H1 (cell line): ENCODE data around the gene RBFOX1. TPM values are rescaled to one million over a fixed set of nuclear protein-coding genes. Genes with fewer than 3 reads are reported as not detected.

Experiments
- CTCF ChIA-PET: fragments of 300-600 bp; sonication (Branson Sonifier 250); formaldehyde crosslinking; loops from one replicate; lab custom pipeline; 2021; ENCODE audit not compliant: partially characterized antibody; lab: Charles Lee
- POLR2A ChIA-PET: fragments of 300-600 bp; sonication (Branson Sonifier 250); formaldehyde crosslinking; loops from one replicate; lab custom pipeline; 2021; ENCODE audit warnings: inconsistent platforms; ENCODE audit not compliant: partially characterized antibody; lab: Charles Lee
- DNase-seq, 2 experiments: peaks; one replicate each; pipeline versions ENCODE4 v3.0.0 to v3.0.0-alpha.2; 2010 to 2022; ENCODE audit warnings: low spot score in 2 of 2, low read depth in 1 of 2, mixed read lengths in 1 of 2
- FAIRE-seq: peaks from 2 replicates; lab custom pipeline; 2011; peaks lifted over from hg19 to GRCh38; lab: Jason Lieb, UNC
- H2AFZ ChIP-seq: 2 replicates; pipeline ENCODE4 v1.8.1; 2012; ENCODE audit warnings: low read length, inconsistent platforms
- H2AK5ac ChIP-seq: 2 replicates; pipeline ENCODE4 v1.6.1; 2013; ENCODE audit warnings: low read depth, low read length
- H2BK120ac ChIP-seq: replicated peaks from 2 replicates; pipeline ENCODE3; 2013; ENCODE audit warnings: low read depth, low read length, inconsistent platforms
- H2BK12ac ChIP-seq: 2 replicates; pipeline ENCODE4 v1.6.1; 2013; ENCODE audit warnings: low read depth, low read length
- H2BK15ac ChIP-seq: 2 replicates; pipeline ENCODE4 v1.6.1; 2013; ENCODE audit warnings: low read length
- H2BK20ac ChIP-seq: 2 replicates; pipeline ENCODE4 v1.6.1; 2013; ENCODE audit warnings: low read length
- H2BK5ac ChIP-seq: 2 replicates; pipeline ENCODE4 v1.6.1; 2013; ENCODE audit warnings: low read depth, low read length
- H3K14ac ChIP-seq: 2 replicates; pipeline ENCODE4 v1.6.1; 2013; ENCODE audit warnings: inconsistent platforms; ENCODE audit not compliant: insufficient read length
- H3K18ac ChIP-seq: 2 replicates; pipeline ENCODE4 v1.6.1; 2013; ENCODE audit warnings: low read length; ENCODE audit errors: extremely low read depth
- H3K23ac ChIP-seq: 2 replicates; pipeline ENCODE4 v1.6.1; 2013; ENCODE audit warnings: inconsistent platforms; ENCODE audit not compliant: insufficient read length
- H3K23me2 ChIP-seq: 2 replicates; pipeline ENCODE4 v1.6.1; 2013; ENCODE audit warnings: low read depth, low read length
- H3K27ac ChIP-seq: 2 replicates; pipeline ENCODE4 v1.6.1; 2011; ENCODE audit warnings: low read depth, low read length, inconsistent platforms
- H3K27me3 ChIP-seq, 4 experiments: replicated peaks in 1 of 4; 1 replicate in 1 of 4; 2 replicates in 3 of 4; pipeline versions ENCODE4 v1.6.1 to v1.8.1; 2011 to 2013; ENCODE audit warnings: low read length in 3 of 4, mild to moderate bottlenecking in 3 of 4, inconsistent platforms in 2 of 4, mixed read lengths in 2 of 4, moderate library complexity in 1 of 4; ENCODE audit not compliant: control insufficient read depth in 3 of 4, insufficient read depth in 3 of 4; ENCODE audit errors: extremely low read depth in 1 of 4
- H3K36me3 ChIP-seq, 4 experiments: 2 replicates each; pipeline versions ENCODE4 v1.6.1 to v1.8.1; 2011 to 2013; ENCODE audit warnings: mild to moderate bottlenecking in 4 of 4, low read length in 3 of 4, moderate library complexity in 2 of 4, control low read depth in 1 of 4, inconsistent platforms in 1 of 4; ENCODE audit not compliant: insufficient read depth in 4 of 4, control insufficient read depth in 2 of 4
- H3K4ac ChIP-seq: replicated peaks from 2 replicates; pipeline ENCODE3; 2013; ENCODE audit warnings: low read length, low read depth, mixed read lengths, inconsistent platforms; ENCODE audit not compliant: insufficient read length
- H3K4me1 ChIP-seq, 4 experiments: replicated peaks in 1 of 4; 1 replicate in 1 of 4; 2 replicates in 3 of 4; pipeline versions ENCODE4 v1.6.1 to v1.8.1; 2011 to 2013; ENCODE audit warnings: low read length in 3 of 4, inconsistent platforms in 2 of 4, mixed read lengths in 1 of 4; ENCODE audit not compliant: insufficient read depth in 4 of 4, control insufficient read depth in 3 of 4
- H3K4me2 ChIP-seq, 2 experiments: 2 replicates each; pipeline versions ENCODE4 v1.6.1 to v1.8.1; 2011 to 2013; ENCODE audit warnings: low read depth in 2 of 2, low read length in 2 of 2, control low read depth in 1 of 2, inconsistent platforms in 1 of 2, mild to moderate bottlenecking in 1 of 2; ENCODE audit not compliant: insufficient read depth in 1 of 2
- H3K4me3 ChIP-seq, 4 experiments: fragments of 200-600, 300-600 bp in 1 of 4; sonication (generic), shearing (Covaris generic), sonication (Bioruptor Twin) in 1 of 4; 2 replicates each; pipeline versions ENCODE4 v1.5.1 to v1.8.1; 2011 to 2016; ENCODE audit warnings: low read length in 4 of 4, low read depth in 3 of 4, control low read depth in 2 of 4, inconsistent platforms in 2 of 4, mild to moderate bottlenecking in 2 of 4, mixed read lengths in 1 of 4, moderate library complexity in 1 of 4; ENCODE audit not compliant: insufficient read depth in 2 of 4; ENCODE audit errors: extremely low read depth in 1 of 4
- H3K56ac ChIP-seq: replicated peaks from 2 replicates; pipeline ENCODE3; 2013; ENCODE audit warnings: low read depth, mild to moderate bottlenecking, mixed read lengths, low read length, inconsistent platforms; ENCODE audit not compliant: insufficient read length
- H3K79me1 ChIP-seq: 2 replicates; pipeline ENCODE4 v1.6.1; 2013; ENCODE audit warnings: low read depth, low read length, control low read depth
- H3K79me2 ChIP-seq, 2 experiments: 2 replicates each; pipeline versions ENCODE4 v1.6.1 to v1.8.1; 2012 to 2013; ENCODE audit warnings: low read length in 2 of 2, mild to moderate bottlenecking in 2 of 2, inconsistent platforms in 1 of 2; ENCODE audit not compliant: insufficient read depth in 2 of 2, control insufficient read depth in 1 of 2
- H3K9ac ChIP-seq, 4 experiments: replicated peaks in 1 of 4; 1 replicate in 1 of 4; 2 replicates in 3 of 4; pipeline versions ENCODE4 v1.6.1 to v1.8.1; 2011 to 2013; ENCODE audit warnings: low read depth in 3 of 4, low read length in 3 of 4, control low read depth in 2 of 4, mild to moderate bottlenecking in 2 of 4, moderate library complexity in 2 of 4, inconsistent platforms in 1 of 4; ENCODE audit errors: extremely low read depth in 1 of 4
- H3K9me3 ChIP-seq, 2 experiments: 2 replicates each; pipeline versions ENCODE4 v1.6.1 to v1.8.1; 2012 to 2013; ENCODE audit warnings: mild to moderate bottlenecking in 2 of 2, moderate library complexity in 2 of 2, control low read depth in 1 of 2, inconsistent platforms in 1 of 2, low read depth in 1 of 2, low read length in 1 of 2, mixed read lengths in 1 of 2; ENCODE audit not compliant: insufficient read depth in 2 of 2
- H4K20me1 ChIP-seq, 2 experiments: replicated peaks in 1 of 2; 2 replicates each; pipeline versions ENCODE3 to v1.8.1; 2011 to 2013; ENCODE audit warnings: inconsistent platforms in 2 of 2, low read length in 2 of 2, mild to moderate bottlenecking in 1 of 2; ENCODE audit not compliant: insufficient read depth in 2 of 2, control insufficient read depth in 1 of 2
- H4K5ac ChIP-seq: 2 replicates; pipeline ENCODE4 v1.6.1; 2013; ENCODE audit warnings: low read length, low read depth, mixed read lengths, inconsistent platforms; ENCODE audit not compliant: insufficient read length
- H4K8ac ChIP-seq: 2 replicates; pipeline ENCODE4 v1.8.0; 2013; ENCODE audit warnings: mild to moderate bottlenecking, moderate library complexity, low read length, inconsistent platforms; ENCODE audit not compliant: insufficient read depth; ENCODE audit errors: extremely low read depth
- H4K91ac ChIP-seq: replicated peaks from 2 replicates; pipeline ENCODE3; 2013; ENCODE audit warnings: low read length, mixed read lengths, inconsistent platforms; ENCODE audit not compliant: insufficient read length
- CHD2 ChIP-seq: IDR thresholded peaks from 2 replicates; pipeline ENCODE4 v1.6.1; 2012; ENCODE audit warnings: low read length, improper control_type of control experiment
- MAFK ChIP-seq: IDR thresholded peaks from 2 replicates; pipeline ENCODE4 v1.6.1; 2012; ENCODE audit warnings: low read depth, mild to moderate bottlenecking, improper control_type of control experiment, low read length
- WGBS, 2 experiments: shearing (Covaris generic) in 1 of 2; methylation state at CpG; one replicate each; pipeline versions ENCODE4 v1.1.6 to v1.1.7; 2013 to 2015; ENCODE audit warnings: low lambda C conversion rate in 2 of 2, mixed read lengths in 2 of 2, inconsistent platforms in 1 of 2, low coverage in 1 of 2, missing lambda C conversion rate in 1 of 2; ENCODE audit not compliant: insufficient replicate concordance in 2 of 2, insufficient coverage in 1 of 2, insufficient read length in 1 of 2; ENCODE audit errors: extremely low coverage in 1 of 2, missing lambda C conversion rate in 1 of 2; 5-methylcytosine and 5-hydroxymethylcytosine counted together
- polyA plus RNA-seq, 7 experiments: library from polyadenylated mRNA; depleted of rRNA in 3 of 7; stranded (reverse) in 5 of 7; unstranded in 2 of 7; fragments of >200 nt in 5 of 7; fragments of 200-250 nt in 2 of 7; gene quantifications; 1 replicate in 5 of 7; 2 replicates in 1 of 7; 4 replicates in 1 of 7; pipeline versions ENCODE4 v1.2.1 to v1.2.3, GENCODE V29; 2011 to 2013; ENCODE audit warnings: missing spikeins in 2 of 7, mixed read lengths in 2 of 7
- total RNA-seq: library from RNA; stranded (reverse); fragmentation: NEBNext Ultra II Directional; extraction: Animal tissue kit (Norgen Biotek cat#: 25700); gene quantifications from 2 replicates; pipeline ENCODE4 v1.2.1, GENCODE V29; 2021
- TF ChIP-seq, protein P1 (sequence below): IDR thresholded peaks from 2 replicates; pipeline ENCODE4 v1.6.1; 2012; ENCODE audit warnings: inconsistent platforms

Gene RBFOX1
- total and polyA plus RNA-seq, 2 of the 8 experiments (the other 6 are each of a cell fraction or from before 2014, with no cell fraction given), result 1.7 to 2.8 TPM

GRCh38 chr16:7438601-7439000 is 106.0 kb downstream of the RBFOX1 start:
- Histone ChIP-seq H4K91ac (peak overlapping the region; percentile 59), H2BK15ac (no peak overlapping the region), H2AFZ (no peak overlapping the region), H2BK12ac (peak overlapping the region; percentile 71; the same call in 1 of the 2 replicates), H3K27me3 (no peaks in the 10 kb centered on the region), H3K23ac (no peak overlapping the region), H3K4me1 (peaks cover 3 to 22% (median 15%) of the 10 kb centered on the region in 4 experiments), H3K18ac (no peak overlapping the region), H3K56ac (no peak overlapping the region), H2BK5ac (no peak overlapping the region), H3K9me3 (no peaks in the 10 kb centered on the region), H3K4me2 (no peak overlapping the region), H4K8ac (no peak overlapping the region), H4K20me1 (no peaks in the 10 kb centered on the region), H3K27ac (no peak overlapping the region), H3K23me2 (no peaks in the 10 kb centered on the region), H3K9ac (no peak overlapping the region), H3K4ac (no peak overlapping the region), H3K4me3 (no peak overlapping the region), H3K79me1 (no peaks in the 10 kb centered on the region), H3K36me3 (no peaks in the 10 kb centered on the region), H2AK5ac (no peak overlapping the region), H3K79me2 (no peaks in the 10 kb centered on the region), H2BK120ac (no peak overlapping the region), H4K5ac (no peak overlapping the region), H2BK20ac (no peak overlapping the region; the same call in 1 of the 2 replicates), H3K14ac (no peak overlapping the region)
- FAIRE-seq, result no peak
- WGBS, 2 experiments, result 91% methylated on average over 5 of the region's 5 CpGs; no CpG with 5 or more reads in 1 of the 2 experiments
- DNase-seq, result no peak
- ChIA-PET CTCF (no interaction called here), POLR2A (interaction anchor here (0.6 kb wide), 1 partner anchor 18 kb away, joined by 3 read pairs; no protein-coding TSS in a partner anchor)
- TF ChIP-seq, protein P1, sequence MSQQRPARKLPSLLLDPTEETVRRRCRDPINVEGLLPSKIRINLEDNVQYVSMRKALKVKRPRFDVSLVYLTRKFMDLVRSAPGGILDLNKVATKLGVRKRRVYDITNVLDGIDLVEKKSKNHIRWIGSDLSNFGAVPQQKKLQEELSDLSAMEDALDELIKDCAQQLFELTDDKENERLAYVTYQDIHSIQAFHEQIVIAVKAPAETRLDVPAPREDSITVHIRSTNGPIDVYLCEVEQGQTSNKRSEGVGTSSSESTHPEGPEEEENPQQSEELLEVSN, result no peak
- TF ChIP-seq CHD2 (no peak), MAFK (no peak)
